Spinal cord (tissue), 10 donors: ENCODE measurements around the gene KIAA1549. TPM values are rescaled to one million over a fixed set of nuclear protein-coding genes. Genes with fewer than 3 reads are reported as not detected.

ENCODE experiments used
- DNase-seq, 6 donors: peaks; one replicate each; pipeline versions ENCODE4 v3.0.0 to v3.0.0-alpha.2; 2013 to 2015; ENCODE audit warnings: low spot score in 6 of 6, low read depth in 4 of 6
- H3K27ac ChIP-seq: one replicate; pipeline ENCODE4 v1.5.1; 2013; ENCODE audit warnings: low read depth, low read length, control low read depth
- H3K27me3 ChIP-seq: one replicate; pipeline ENCODE4 v1.6.1; 2013; ENCODE audit warnings: low read length; ENCODE audit not compliant: control insufficient read depth, insufficient read depth
- H3K36me3 ChIP-seq: one replicate; pipeline ENCODE4 v1.6.1; 2013; ENCODE audit warnings: low read length; ENCODE audit not compliant: control insufficient read depth, insufficient read depth
- H3K4me1 ChIP-seq: one replicate; pipeline ENCODE4 v1.6.1; 2013; ENCODE audit warnings: low read length; ENCODE audit not compliant: control insufficient read depth, insufficient read depth
- H3K4me3 ChIP-seq: one replicate; pipeline ENCODE4 v1.5.1; 2013; ENCODE audit warnings: low read depth, low read length, control low read depth
- H3K9me3 ChIP-seq: one replicate; pipeline ENCODE4 v1.6.1; 2013; ENCODE audit warnings: low read length; ENCODE audit not compliant: control insufficient read depth, insufficient read depth
- WGBS: methylation state at CpG from one replicate; pipeline ENCODE4 v1.1.5; 2013; ENCODE audit warnings: missing lambda C conversion rate; ENCODE audit not compliant: insufficient coverage; 5-methylcytosine and 5-hydroxymethylcytosine counted together
- polyA plus RNA-seq, 2 donors: library from polyadenylated mRNA; unstranded; fragments of 120-200 nt; gene quantifications; one replicate each; pipeline ENCODE4 v1.2.1, GENCODE V29; 2013; ENCODE audit not compliant: insufficient read length in 2 of 2
- total RNA-seq, 2 donors: library from RNA; depleted of rRNA in 1 of 2; stranded (reverse); fragments of 120-200 nt in 1 of 2; fragments of >200 nt in 1 of 2; gene quantifications; one replicate each; pipeline versions ENCODE4 v1.2.3 to v1.2.4, GENCODE V29; 2013 to 2014
- donor health status: healthy.

Gene KIAA1549
- total and polyA plus RNA-seq, 4 donors, result 11.1 to 27.8 (median 19.0) TPM

DNA sequence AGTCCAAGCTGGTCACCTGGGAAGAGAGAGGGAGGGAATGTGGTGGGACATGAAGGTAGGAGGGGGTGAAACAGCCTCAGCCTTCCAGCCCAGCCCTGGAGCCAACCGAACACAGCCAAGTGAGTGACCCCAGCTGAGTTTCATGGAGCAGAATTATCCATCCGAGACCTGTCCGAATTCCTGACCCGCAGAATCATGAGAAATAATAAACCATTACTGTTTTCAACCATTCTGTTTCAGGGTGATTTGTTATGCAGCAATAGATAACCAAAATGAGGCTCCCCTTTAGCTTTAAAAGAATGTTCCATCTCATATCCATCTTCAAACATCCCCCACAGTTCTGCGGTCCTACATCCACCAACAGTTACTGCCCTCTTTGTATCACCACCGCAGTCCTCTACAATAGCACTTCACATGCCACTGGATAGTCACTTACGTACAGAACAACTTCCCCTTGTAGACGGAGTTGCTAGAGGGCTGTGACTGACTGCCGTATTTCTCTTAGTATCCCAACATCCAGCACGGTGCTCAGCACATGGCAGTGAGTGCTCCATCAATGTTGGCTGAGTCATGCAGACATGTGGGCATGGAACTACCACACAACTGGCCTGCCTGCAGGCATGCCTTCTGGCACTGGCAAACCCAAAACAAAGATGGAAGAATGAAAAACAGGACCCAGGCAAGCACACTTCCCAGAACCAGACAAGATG, 18.5 kb downstream of the KIAA1549 start:
- H3K27ac ChIP-seq, result no peak overlapping the region
- 70% methylated on average over 9 of the region's 10 CpGs for WGBS
- H3K27me3 ChIP-seq, result no peaks in the 10 kb centered on the region
- no peak for DNase-seq
- H3K4me3 ChIP-seq, result no peak overlapping the region
- H3K4me1 ChIP-seq, result peaks cover 23% of the 10 kb centered on the region
- H3K36me3 ChIP-seq, result peaks cover 2% of the 10 kb centered on the region
- no peaks in the 10 kb centered on the region for H3K9me3 ChIP-seq

GRCh38 chr7:138961159-138961558, 20.0 kb downstream of the KIAA1549 start:
- H3K9me3 ChIP-seq, result no peaks in the 10 kb centered on the region
- H3K4me3 ChIP-seq, result no peak overlapping the region
- peak overlapping the region; percentile 5 for H3K27ac ChIP-seq
- H3K36me3 ChIP-seq, result peaks cover 2% of the 10 kb centered on the region
- peaks cover 23% of the 10 kb centered on the region for H3K4me1 ChIP-seq
- DNase-seq, result peak in 2 of 6 donors; percentile 46 to 59
- WGBS, result 17% methylated on average over 6 of the region's 8 CpGs
- no peaks in the 10 kb centered on the region for H3K27me3 ChIP-seq

DNA sequence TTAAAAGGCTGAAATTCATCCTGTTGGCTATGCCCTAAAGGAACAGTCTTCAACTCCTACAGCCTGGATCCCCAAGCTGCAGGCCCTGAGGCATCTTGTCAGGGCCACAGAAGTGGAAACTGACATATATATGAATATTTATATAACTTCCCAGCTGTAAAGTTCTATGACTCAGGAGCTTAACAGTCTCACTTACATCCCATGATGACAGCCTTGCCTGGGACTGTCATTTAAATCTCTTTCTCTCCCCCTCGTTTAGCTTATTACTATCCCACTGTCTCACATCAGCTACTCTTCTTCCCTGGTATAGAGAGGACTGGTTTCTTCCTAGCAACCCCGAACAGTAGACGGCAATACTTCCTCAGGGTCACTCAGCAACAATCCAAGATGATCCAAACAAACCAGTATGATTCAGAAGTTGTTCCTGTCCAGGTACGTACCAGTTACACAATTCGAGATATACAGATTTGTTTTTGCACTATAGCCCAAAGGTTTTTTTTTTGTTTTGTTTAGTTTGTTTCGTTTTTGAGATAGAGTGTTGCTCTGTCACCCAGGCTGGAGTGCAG, 22.7 kb downstream of the KIAA1549 start:
- Histone ChIP-seq H3K27ac (no peak overlapping the region), H3K36me3 (no peaks in the 10 kb centered on the region), H3K4me1 (peaks cover 26% of the 10 kb centered on the region), H3K4me3 (no peak overlapping the region), H3K9me3 (no peaks in the 10 kb centered on the region), H3K27me3 (no peaks in the 10 kb centered on the region)
- WGBS, result no CpG with 5 or more reads among the region's 6 CpGs
- DNase-seq, result no peak

DNA sequence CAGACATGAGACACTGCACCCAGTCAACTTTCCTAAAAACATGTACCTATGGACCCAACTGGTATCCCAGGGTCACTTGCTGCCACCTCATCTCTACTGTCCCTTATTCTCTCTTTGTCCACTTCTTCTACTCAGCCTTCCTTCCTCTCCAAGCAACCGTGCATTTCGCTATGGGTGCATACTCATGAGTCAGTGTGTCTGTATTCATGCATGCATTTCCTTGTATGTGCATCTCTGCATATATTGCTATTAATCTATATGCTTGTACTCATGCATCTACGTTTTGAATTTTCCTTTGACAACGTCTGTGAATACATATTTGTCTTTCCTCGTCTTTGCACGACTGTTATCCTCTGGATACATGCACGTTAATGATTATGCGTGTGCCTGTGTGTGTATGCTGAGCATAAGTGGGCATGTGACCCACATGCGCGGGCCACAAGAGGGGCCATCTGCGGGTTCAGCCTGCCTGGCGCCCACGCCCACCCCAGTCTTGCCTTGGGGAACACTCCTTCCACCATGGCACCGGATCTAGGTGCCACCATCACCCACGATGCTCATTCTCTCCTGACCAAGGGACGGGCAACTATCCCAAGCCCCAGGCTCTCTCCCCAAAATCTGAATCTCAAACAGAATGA, 23.3 kb downstream of the KIAA1549 start:
- 96% methylated on average over 6 of the region's 16 CpGs for WGBS
- H3K36me3 ChIP-seq, result no peaks in the 10 kb centered on the region
- no peaks in the 10 kb centered on the region for H3K9me3 ChIP-seq
- no peak overlapping the region for H3K27ac ChIP-seq
- no peaks in the 10 kb centered on the region for H3K27me3 ChIP-seq
- H3K4me1 ChIP-seq, result peaks cover 23% of the 10 kb centered on the region
- no peak overlapping the region for H3K4me3 ChIP-seq
- DNase-seq, result no peak

DNA sequence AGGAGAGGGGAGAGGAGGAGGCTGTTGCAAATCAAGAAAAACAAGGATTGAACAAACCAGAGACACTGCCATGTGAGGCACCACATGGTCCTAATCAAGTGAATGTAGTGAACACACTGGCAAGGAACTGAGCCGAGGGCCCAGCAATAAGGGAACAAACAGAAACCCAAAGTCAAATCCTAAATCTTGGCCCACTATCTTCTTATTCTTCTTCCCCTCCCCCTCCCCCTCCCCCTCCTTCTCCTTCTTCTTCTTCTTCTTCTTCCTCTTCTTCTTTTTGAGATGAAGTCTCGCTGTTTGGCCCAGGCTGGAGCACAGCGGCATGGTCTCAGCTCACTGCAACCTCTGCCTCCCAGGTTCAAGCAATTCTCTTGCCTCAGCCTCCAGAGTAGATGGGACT, 24.0 kb downstream of the KIAA1549 start:
- no peaks in the 10 kb centered on the region for H3K27me3 ChIP-seq
- H3K36me3 ChIP-seq, result no peaks in the 10 kb centered on the region
- no peaks in the 10 kb centered on the region for H3K9me3 ChIP-seq
- WGBS, result 89% methylated on average over 2 of the region's 3 CpGs
- H3K4me3 ChIP-seq, result no peak overlapping the region
- no peak for DNase-seq
- H3K27ac ChIP-seq, result no peak overlapping the region
- H3K4me1 ChIP-seq, result peaks cover 23% of the 10 kb centered on the region

DNA sequence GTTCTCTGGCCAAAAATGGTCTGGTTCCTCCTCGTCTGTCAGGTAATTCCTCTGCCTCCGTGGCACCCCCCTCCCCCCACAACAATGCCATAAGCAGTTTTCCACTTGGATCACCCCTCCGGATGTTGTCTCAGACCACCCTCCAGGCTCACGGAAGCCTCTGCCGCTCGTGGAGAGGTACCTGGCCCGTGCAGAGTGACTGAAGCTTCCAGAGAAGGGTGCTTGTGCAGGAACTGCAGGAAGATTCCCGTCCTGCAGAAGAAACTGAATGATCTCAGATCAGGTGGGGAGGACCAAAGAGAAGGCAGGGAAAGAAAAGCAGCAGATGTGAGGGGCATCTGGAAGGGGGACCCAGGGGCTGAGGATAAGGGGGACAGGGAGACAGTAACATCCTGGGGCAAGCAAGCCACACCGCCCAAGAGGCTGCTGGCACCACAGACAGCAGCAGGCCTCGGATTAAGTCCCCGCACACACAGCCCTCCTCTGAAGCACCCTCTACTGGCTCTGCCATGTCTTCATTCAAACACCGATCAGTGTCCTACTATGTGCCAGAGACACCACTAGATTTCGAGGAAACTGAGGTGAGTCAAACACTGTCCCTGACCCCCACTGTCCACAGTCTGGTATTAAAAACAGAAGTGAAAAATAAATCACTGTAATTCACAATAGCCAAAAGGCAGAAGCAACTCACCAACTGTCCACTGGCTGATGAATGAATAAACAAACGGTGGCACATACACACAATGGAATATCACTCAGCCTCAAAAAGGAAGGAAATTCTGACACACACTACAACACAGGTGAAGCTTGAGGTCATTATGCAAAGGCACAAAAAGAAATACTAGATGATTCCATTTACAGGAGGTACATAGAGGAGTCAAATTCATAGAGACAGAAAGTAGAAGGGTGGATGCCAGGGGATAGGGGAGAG, 26.4 kb downstream of the KIAA1549 start:
- no peak overlapping the region for H3K27ac ChIP-seq
- H3K36me3 ChIP-seq, result no peaks in the 10 kb centered on the region
- no peak overlapping the region for H3K4me3 ChIP-seq
- DNase-seq, result no peak
- no peaks in the 10 kb centered on the region for H3K9me3 ChIP-seq
- H3K27me3 ChIP-seq, result no peaks in the 10 kb centered on the region
- H3K4me1 ChIP-seq, result peaks cover 7% of the 10 kb centered on the region
- WGBS, result 80% methylated on average over 13 of the region's 14 CpGs

GRCh38 chr7:138952791-138953190, 28.4 kb downstream of the KIAA1549 start:
- no peak overlapping the region for H3K4me3 ChIP-seq

GRCh38 chr7:138951953-138952352, 29.2 kb downstream of the KIAA1549 start:
- 97% methylated on average over 3 of the region's 9 CpGs for WGBS
- H3K4me1 ChIP-seq, result peaks cover 7% of the 10 kb centered on the region
- no peak overlapping the region for H3K27ac ChIP-seq
- DNase-seq, result no peak
- no peaks in the 10 kb centered on the region for H3K9me3 ChIP-seq
- H3K27me3 ChIP-seq, result no peaks in the 10 kb centered on the region
- H3K36me3 ChIP-seq, result no peaks in the 10 kb centered on the region
- no peak overlapping the region for H3K4me3 ChIP-seq

More at GRCh38 chr7:138952791-138953190, 28.4 kb downstream of the KIAA1549 start:
- WGBS, result 96% methylated on average over 6 of the region's 6 CpGs
- Histone ChIP-seq H3K4me1 (peaks cover 7% of the 10 kb centered on the region), H3K27ac (no peak overlapping the region), H3K9me3 (no peaks in the 10 kb centered on the region), H3K27me3 (no peaks in the 10 kb centered on the region), H3K36me3 (no peaks in the 10 kb centered on the region)
- no peak for DNase-seq

- 94% methylated on average over 9 of the region's 12 CpGs for WGBS
- H3K4me1 ChIP-seq, result peaks cover 10% of the 10 kb centered on the region
These were observed 31.6 kb downstream of the KIAA1549 start for GRCh38 chr7:138949421-138950088.

More at GRCh38 chr7:138949421-138950088, 31.6 kb downstream of the KIAA1549 start:
- no peaks in the 10 kb centered on the region for H3K36me3 ChIP-seq
- no peaks in the 10 kb centered on the region for H3K27me3 ChIP-seq
- DNase-seq, result no peak
- no peak overlapping the region for H3K4me3 ChIP-seq
- no peaks in the 10 kb centered on the region for H3K9me3 ChIP-seq
- H3K27ac ChIP-seq, result no peak overlapping the region
